VCaP (cell line): ENCODE data around the gene KCNK3.
"Not testable (repeated sequence)": the region's sequence is repeated elsewhere in the genome, so short reads cannot be mapped to it uniquely, and the experiment has no call there.

Experiments
- H3K27ac ChIP-seq: fragments of 450-650 bp; 2 replicates; pipeline ENCODE4 v1.5.1; 2017
- TF ChIP-seq, protein P1 (sequence below): fragments of 450-650 bp; conservative IDR thresholded peaks from 2 replicates; pipeline ENCODE4 v1.5.1; 2017; ENCODE audit warnings: mild to moderate bottlenecking, moderate library complexity

Gene KCNK3

DNA sequence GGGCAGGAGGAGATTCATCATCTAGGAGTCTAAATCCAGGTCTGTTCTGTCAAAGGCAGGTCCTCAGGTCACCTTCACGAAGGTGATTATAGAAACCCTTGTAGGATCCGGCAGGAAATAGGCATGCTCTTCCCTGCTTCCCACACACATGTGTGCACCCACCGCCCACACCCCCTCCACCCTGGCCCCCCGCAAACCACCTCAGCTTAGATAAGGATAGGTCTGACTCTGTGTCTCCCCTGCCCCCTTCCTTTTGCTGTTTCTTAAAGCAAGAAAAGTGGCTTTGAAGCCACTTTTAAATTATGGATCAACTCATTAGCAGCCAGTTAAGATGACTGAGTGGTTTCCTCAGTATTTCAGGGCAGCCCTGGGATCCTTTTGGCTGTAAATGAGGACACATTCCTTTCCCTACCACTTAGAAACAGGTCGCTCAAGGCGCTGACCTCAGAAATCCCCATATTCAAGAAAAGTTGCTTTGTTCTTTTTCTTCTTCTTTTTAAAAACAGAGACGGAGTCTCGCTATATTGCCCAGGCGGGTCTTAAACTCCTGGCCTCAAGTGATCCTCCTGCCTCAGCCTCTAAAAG, 36.8 kb upstream of the KCNK3 start:
- TF ChIP-seq, protein P1, sequence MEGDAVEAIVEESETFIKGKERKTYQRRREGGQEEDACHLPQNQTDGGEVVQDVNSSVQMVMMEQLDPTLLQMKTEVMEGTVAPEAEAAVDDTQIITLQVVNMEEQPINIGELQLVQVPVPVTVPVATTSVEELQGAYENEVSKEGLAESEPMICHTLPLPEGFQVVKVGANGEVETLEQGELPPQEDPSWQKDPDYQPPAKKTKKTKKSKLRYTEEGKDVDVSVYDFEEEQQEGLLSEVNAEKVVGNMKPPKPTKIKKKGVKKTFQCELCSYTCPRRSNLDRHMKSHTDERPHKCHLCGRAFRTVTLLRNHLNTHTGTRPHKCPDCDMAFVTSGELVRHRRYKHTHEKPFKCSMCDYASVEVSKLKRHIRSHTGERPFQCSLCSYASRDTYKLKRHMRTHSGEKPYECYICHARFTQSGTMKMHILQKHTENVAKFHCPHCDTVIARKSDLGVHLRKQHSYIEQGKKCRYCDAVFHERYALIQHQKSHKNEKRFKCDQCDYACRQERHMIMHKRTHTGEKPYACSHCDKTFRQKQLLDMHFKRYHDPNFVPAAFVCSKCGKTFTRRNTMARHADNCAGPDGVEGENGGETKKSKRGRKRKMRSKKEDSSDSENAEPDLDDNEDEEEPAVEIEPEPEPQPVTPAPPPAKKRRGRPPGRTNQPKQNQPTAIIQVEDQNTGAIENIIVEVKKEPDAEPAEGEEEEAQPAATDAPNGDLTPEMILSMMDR, result no peak
- no peak overlapping the region for H3K27ac ChIP-seq

- TF ChIP-seq, protein P1, result no peak
- no peak overlapping the region for H3K27ac ChIP-seq
Measured at GRCh38 chr2:26657265-26657664, 35.3 kb upstream of the KCNK3 start.

GRCh38 chr2:26658691-26659346, 33.7 kb upstream of the KCNK3 start:
- H3K27ac ChIP-seq, result no peak overlapping the region
- TF ChIP-seq, protein P1, result no peak

- H3K27ac ChIP-seq, result no peak overlapping the region
- TF ChIP-seq, protein P1, result no peak
Measured at GRCh38 chr2:26660363-26660962, 32.1 kb upstream of the KCNK3 start.

DNA sequence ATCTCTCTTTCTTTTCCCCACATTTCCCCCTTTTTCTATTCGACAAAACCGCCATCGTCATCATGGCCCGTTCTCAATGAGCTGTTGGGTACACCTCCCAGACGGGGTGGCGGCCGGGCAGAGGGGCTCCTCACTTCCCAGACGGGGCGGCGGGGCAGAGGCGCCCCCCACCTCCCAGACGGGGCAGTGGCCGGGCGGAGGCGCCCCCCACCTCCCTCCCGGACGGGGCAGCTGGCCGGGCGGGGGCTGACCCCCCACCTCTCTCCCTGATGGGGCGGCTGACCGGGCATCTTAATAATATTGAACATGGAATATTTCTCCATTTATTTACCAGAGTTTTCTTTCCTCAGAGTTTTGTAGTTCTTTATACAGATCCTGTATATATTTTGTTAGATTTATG, 27.2 kb upstream of the KCNK3 start:
- not testable (repeated sequence) for H3K27ac ChIP-seq

DNA sequence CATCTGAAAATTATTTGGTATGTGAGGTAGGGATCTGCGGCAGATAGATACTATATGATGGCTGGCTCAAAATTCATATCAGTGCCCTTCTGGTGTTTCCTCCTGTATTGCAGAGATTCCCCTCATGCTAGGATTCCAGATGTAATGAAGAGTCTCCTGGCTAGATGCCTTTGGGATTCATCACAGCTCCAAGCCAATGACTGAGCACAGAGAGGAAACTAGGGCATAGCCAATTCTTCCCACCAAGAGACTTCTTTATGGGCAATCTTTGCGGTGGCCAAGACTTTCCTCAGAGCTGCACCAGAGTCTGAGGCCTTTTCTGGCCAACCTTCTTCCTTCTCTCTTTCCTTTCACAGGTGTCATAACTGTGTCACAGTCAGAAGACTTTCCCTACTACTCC, 25.9 kb upstream of the KCNK3 start:
- TF ChIP-seq, protein P1, result no peak
- no peak overlapping the region for H3K27ac ChIP-seq

DNA sequence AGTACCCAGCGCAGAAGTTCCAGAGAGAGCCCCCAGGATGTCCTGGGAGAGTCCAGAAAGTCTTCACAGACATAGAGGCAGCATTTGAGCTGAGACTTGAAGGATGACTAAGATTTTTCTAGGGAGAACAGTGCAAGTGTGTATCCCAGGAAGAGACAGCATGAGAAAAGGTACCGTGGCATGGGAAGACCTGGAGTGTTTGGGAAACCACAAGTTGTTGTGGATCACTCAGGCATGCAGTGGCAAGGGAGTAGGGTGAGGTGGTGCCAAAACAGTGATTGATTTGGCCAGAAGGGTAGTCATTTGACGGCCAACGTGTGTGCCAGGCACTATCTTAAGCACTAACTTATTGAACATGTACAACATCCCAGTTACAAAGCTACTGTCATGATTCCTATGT, 24.5 kb upstream of the KCNK3 start:
- no peak overlapping the region for H3K27ac ChIP-seq
- TF ChIP-seq, protein P1, result no peak
